ENCODE measurements around the gene EIF5B.

Gene EIF5B

DNA sequence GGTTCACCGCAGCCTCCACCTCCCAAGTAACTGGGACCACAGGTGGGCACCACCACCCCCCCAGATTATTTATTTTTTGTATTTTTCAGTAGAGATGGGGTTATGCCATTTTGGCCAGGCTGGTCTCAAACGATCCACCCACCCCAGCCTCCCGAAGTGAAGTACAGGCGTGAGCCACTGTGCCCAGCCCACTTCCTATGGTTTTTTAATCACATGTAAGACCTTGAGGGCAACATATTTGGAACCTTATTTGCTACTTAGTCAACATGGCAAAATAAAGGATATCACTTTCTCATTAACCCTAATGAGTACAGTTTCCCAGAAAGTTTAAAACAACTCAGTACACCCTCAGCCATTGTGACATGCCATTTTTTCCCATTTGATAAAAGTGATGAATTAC is 64.7 kb downstream of the EIF5B start:
- TF ChIP-seq, protein P1, sequence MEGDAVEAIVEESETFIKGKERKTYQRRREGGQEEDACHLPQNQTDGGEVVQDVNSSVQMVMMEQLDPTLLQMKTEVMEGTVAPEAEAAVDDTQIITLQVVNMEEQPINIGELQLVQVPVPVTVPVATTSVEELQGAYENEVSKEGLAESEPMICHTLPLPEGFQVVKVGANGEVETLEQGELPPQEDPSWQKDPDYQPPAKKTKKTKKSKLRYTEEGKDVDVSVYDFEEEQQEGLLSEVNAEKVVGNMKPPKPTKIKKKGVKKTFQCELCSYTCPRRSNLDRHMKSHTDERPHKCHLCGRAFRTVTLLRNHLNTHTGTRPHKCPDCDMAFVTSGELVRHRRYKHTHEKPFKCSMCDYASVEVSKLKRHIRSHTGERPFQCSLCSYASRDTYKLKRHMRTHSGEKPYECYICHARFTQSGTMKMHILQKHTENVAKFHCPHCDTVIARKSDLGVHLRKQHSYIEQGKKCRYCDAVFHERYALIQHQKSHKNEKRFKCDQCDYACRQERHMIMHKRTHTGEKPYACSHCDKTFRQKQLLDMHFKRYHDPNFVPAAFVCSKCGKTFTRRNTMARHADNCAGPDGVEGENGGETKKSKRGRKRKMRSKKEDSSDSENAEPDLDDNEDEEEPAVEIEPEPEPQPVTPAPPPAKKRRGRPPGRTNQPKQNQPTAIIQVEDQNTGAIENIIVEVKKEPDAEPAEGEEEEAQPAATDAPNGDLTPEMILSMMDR (IDR thresholded peaks at IDR 0.05; ENCODE audit: insufficient read depth, low read depth, low read length, missing control alignments): no peak
- DNase-seq (ENCODE audit: low read depth): no peak
- no peak overlapping the region for H3K4me3 ChIP-seq (ENCODE audit: low read depth, low read length)

DNA sequence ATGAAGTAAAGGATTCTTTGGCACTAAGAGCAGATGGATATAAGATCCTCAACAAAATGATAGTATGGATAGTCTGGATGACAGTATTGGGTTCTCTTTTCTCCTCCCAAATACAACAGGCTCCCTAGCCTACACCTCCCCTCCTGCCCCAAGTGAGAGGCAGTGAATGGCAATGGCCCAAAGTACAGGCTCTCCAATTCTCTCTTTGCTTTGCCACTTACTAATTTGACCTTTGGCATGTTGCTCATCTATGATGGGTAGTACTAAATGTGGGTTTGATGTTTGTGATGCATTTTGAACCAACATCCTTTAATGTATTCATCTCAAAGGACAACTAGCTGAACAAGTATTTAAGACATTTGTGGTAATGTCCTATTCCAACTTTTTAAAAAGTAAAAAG is 65.9 kb downstream of the EIF5B start:
- H3K4me3 ChIP-seq (ENCODE audit: low read depth, low read length): no peak overlapping the region
- DNase-seq (ENCODE audit: low read depth): no peak
- TF ChIP-seq, protein P1 (IDR thresholded peaks at IDR 0.05; ENCODE audit: insufficient read depth, low read depth, low read length, missing control alignments): no peak

DNA sequence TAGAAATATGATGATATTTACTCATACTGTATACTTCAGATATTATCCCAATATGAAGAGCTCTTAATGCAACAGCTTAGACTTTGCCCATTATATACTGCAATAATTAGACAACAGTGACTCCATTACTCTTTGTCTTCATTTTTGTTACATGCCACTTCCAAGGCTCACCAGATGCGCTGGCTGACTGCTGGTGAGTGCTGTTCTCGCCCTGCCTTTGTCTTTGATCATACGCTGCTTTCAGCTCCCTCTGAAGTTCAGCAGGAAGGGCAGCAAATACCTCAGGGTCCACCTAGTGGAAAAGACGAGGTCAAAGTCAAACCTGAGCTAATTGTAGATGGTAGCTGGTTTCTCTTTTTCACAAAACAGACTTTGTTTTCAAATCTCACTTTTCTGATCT is 66.3 kb downstream of the EIF5B start:
- H3K4me3 ChIP-seq (ENCODE audit: low read depth, low read length): no peak overlapping the region
- DNase-seq (ENCODE audit: low read depth): no peak
- TF ChIP-seq, protein P1 (IDR thresholded peaks at IDR 0.05; ENCODE audit: insufficient read depth, low read depth, low read length, missing control alignments): no peak

DNA sequence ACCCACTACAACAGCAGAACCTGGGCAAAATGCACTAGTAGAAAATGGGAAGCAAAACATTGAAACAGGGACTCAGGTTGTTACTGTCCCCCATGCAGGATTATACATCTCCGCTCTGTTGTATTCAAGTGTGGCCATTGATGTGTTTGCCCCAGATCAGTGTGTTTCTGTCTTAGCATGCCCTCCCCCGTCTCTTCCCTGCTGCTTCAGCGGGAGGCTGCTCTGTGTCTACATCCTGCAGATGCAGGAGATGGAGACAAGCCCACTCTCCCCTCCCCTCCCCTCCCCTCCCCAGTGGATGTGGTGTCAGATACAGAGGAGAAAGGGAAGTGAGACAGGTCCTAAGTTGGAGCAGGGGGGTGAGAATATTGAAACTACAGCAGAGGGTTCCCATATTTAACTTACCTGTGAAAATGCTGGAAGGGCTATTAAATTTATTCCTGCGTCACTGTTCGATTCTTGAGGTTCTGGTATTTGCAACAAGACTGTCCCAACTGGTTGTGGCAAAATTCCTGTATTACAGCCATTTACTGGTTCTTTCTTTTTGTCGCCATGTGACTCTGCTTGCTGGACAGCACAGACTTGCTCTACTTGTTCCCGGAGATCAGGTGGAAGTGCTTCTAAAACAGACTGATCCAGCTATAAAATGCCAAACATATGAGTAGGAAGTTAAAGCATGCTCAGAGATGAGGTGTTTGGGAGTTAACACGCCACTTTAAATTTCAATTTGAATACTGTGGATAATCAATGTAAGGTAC is 67.0 kb downstream of the EIF5B start:
- no peak overlapping the region for H3K4me3 ChIP-seq (ENCODE audit: low read depth, low read length)
- no peak for DNase-seq (ENCODE audit: low read depth)
- TF ChIP-seq, protein P1 (IDR thresholded peaks at IDR 0.05; ENCODE audit: insufficient read depth, low read depth, low read length, missing control alignments): no peak

DNA sequence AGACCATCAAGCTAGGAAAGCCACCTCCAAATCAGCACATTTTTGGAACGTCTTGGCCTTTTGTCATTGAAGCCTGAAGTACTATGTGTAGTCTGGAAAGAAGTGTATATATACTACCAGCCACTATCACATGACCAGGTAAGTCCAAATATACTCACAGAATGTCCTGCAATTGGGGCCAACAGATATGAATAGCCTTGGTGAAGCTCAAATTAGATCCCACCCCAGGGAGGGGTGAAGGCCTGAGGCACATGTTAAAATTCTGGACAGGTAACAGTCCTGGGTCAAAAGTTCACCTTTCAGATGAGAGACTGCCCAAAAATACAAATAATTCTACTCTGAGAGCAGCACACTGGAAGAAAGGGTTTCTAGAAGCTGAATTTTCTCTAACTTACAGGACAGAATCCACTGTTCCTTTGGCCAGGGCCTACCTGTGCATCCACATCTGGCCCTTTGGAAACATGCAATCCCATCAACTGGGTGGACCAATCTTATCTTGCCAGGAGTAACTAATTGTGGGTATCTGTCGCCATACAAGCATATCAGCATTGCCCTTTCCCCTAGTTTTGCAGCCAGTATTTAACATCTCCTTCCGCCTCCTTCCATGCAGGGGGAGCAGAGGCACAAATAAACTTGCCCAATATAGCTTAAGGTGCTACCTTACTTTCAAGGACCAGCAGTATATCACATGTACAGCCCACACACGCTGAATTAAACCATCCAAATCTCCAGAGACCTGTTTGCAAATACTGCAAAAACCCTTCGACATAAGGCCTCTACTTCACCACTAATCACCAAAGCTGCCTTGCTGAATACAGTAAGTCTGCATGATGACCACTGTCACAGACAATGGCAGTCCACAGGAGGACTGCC is 67.8 kb downstream of the EIF5B start:
- DNase-seq (ENCODE audit: low read depth): no peak
- TF ChIP-seq, protein P1 (IDR thresholded peaks at IDR 0.05; ENCODE audit: insufficient read depth, low read depth, low read length, missing control alignments): no peak
- H3K4me3 ChIP-seq (ENCODE audit: low read depth, low read length): no peak overlapping the region

DNA sequence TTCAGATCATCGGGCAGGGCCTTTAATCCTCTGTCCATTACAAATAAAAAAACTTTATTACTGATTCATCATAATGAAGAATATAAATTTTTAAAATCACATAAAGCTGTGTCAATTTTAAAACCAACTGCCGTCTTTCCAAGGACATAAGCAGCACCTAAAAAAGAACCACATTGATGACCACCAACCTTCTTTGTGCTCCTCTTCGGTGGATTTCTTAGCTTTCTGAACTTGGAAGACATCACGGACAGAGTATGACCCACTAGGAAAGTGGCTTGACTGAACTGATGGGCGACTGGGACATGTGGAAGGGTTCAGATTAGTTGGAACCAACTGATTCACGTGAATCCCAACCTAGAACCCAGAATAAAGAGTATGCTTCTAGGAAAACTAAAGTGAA is 68.9 kb downstream of the EIF5B start:
- no peak overlapping the region for H3K4me3 ChIP-seq (ENCODE audit: low read depth, low read length)
- DNase-seq (ENCODE audit: low read depth): no peak
- TF ChIP-seq, protein P1 (IDR thresholded peaks at IDR 0.05; ENCODE audit: insufficient read depth, low read depth, low read length, missing control alignments): no peak
